Upper lobe of right lung (tissue), 1 donor: ENCODE measurements around the gene RBP7. TPM values are rescaled to one million over a fixed set of nuclear protein-coding genes. Genes with fewer than 3 reads are reported as not detected.
A peak's percentile ranks its signal among the peaks of the same experiment; 100 is the strongest.

Experiments
- ATAC-seq: fragments of 200-7000 bp; cut with Tn5 transposase; one replicate; pipeline ENCODE4 v1.9.1; 2020; ENCODE audit warnings: mild to moderate bottlenecking, moderate library complexity
- DNase-seq: peaks from one replicate; pipeline ENCODE4 v3.0.0-alpha.2; 2020
- H3K27ac ChIP-seq: fragments of 200-600 bp; one replicate; pipeline ENCODE4 v1.8.0; 2022
- H3K27me3 ChIP-seq: fragments of 200-600 bp; one replicate; pipeline ENCODE4 v1.8.0; 2022; ENCODE audit warnings: mild to moderate bottlenecking
- H3K36me3 ChIP-seq: fragments of 200-600 bp; one replicate; pipeline ENCODE4 v1.8.0; 2022
- H3K4me1 ChIP-seq: fragments of 200-600 bp; one replicate; pipeline ENCODE4 v1.8.0; 2022
- H3K4me3 ChIP-seq: fragments of 200-600 bp; one replicate; pipeline ENCODE4 v1.8.0; 2022; ENCODE audit warnings: mild to moderate bottlenecking
- H3K9me3 ChIP-seq: fragments of 200-600 bp; one replicate; pipeline ENCODE4 v1.8.0; 2022
- intact Hi-C: fragments of 100-400 bp; cut with DNase I; formaldehyde crosslinking; loops from one replicate; pipeline ENCODE4 v1.11.0; 2022
- long read RNA-seq: library from polyadenylated mRNA; unstranded; transcript quantifications from one replicate; pipeline ENCODE4 v2.0.0, GENCODE V29; 2021
- total RNA-seq: library from RNA; stranded (reverse); fragmentation: NEBNext Ultra II Directional; extraction: Animal tissue kit (Norgen Biotek cat#: 25700); gene quantifications from one replicate; pipeline ENCODE4 v1.2.1, GENCODE V29; 2021
- TF ChIP-seq, protein P1 (sequence below): fragments of 200-600 bp; IDR thresholded peaks from one replicate; pipeline ENCODE4 v1.8.0; 2022; ENCODE audit warnings: antibody characterized with exemption
- donor health status: DM: no; HTN: yes; CAD: no; lungs with severe emphysema.

RBP7 gene
- total RNA-seq = 8.7 TPM
- long read RNA-seq, partial matches to known transcripts = 0 of 5 reads
- long read RNA-seq, other reads (novel, unspliced or antisense) = 3 of 5 reads

DNA sequence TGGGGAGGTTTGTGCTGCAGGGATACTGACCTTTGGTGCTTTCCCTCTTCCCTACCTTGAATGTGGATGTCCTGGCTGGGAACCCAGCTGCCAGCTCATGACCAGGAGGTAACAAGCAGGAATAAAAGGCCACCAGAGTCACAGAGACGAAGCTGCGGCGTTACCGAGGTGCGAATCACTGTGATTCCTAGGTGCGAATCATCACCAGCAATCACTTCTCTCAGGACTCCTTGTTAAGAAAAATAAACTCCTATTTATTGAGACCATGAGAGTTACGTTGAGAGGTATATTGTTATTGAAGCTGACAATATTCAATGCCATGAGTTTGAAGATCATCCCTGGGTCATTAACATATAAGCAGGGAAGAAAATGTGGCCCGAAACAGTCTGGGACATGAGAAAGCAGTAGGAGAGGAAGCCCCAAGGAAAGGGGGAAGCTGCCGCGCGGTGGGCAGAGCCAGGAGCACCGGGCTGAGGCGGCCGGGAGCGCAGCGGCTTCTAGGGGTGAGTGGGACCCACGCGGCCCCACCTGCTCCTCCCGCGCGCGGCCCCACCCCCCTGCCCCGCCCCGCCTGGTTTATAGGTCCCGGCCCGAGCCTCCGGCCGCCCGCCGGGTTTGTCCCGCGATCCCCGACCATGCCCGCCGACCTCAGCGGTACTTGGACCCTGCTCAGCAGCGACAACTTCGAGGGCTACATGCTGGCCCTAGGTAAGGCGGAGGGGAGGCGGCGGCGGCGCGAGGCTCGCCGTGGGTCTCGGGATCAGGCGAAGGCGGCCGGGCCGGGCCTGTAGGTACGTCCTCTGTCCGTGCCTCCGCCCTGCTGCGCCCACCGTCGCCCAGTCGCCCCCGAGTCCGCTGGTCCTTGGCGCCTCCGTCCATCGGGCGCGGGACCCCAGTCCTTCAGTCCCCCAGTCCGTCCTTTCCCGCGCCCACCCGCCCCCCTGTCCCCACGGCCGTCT lies at the start of gene RBP7:
RBP7 (plus strand) TSS at position 605 of the 959 bp plus-strand sequence; CDS start at position 636, 31 bp downstream.
- ATAC-seq = peak; percentile 80
- peak; percentile 76 for DNase-seq
- Histone ChIP-seq H3K9me3 (no peaks in the 10 kb centered on the region), H3K27ac (no peak within 1 kb of the TSS), H3K27me3 (peaks cover 39% of the 10 kb centered on the region), H3K4me3 (peak within 1 kb of the TSS; percentile 51), H3K36me3 (no peaks in the 10 kb centered on the region), H3K4me1 (peaks cover 16% of the 10 kb centered on the region)
- TF ChIP-seq, protein P1, sequence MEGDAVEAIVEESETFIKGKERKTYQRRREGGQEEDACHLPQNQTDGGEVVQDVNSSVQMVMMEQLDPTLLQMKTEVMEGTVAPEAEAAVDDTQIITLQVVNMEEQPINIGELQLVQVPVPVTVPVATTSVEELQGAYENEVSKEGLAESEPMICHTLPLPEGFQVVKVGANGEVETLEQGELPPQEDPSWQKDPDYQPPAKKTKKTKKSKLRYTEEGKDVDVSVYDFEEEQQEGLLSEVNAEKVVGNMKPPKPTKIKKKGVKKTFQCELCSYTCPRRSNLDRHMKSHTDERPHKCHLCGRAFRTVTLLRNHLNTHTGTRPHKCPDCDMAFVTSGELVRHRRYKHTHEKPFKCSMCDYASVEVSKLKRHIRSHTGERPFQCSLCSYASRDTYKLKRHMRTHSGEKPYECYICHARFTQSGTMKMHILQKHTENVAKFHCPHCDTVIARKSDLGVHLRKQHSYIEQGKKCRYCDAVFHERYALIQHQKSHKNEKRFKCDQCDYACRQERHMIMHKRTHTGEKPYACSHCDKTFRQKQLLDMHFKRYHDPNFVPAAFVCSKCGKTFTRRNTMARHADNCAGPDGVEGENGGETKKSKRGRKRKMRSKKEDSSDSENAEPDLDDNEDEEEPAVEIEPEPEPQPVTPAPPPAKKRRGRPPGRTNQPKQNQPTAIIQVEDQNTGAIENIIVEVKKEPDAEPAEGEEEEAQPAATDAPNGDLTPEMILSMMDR = no peak
- intact Hi-C loops = no loop called here

DNA sequence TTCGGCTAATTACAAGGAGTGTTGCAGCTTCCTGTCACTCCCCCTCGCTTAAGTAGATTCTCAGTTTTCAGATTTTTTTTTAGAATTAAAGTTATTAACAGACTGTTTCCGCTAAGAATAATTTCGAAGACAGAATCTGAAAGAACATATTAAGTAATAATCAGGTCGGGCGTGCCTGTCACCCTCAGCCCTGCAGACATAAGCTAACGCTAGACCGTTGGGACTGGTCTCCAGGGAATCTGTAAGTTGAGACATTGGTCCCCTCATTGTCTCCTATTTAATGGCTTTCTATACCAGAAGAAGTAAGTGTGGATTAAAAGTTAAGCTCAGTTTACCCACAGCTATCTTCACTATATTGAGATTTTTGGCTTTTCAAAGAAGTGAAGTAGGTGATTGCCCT lies 39.3 kb upstream of the RBP7 start:
- Histone ChIP-seq H3K36me3 (no peaks in the 10 kb centered on the region), H3K9me3 (no peaks in the 10 kb centered on the region), H3K4me3 (no peak overlapping the region), H3K27me3 (no peaks in the 10 kb centered on the region), H3K4me1 (no peaks in the 10 kb centered on the region), H3K27ac (no peak overlapping the region)
- no peak for DNase-seq
- intact Hi-C loops = no loop called here
- no peak for ATAC-seq
- TF ChIP-seq, protein P1 = no peak

DNA sequence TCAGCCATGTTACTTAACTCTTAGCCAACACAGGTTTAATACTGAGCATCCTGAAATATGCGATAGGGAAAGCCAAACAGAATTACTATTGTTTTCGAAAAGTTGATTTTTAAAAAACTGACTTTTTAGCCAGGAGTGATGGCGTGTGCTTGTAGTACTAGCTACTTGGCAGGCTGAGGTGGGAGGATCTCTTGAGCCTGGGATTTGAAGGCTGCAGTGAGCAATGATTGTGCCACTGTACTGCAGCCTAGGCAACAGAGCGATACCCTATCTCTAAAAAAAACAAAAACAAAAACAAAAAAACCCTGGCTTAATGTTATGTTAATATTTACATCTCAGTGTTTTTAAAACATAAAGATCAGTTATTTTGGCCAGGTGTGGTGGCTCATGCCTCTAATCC lies 37.0 kb upstream of the RBP7 start:
- Histone ChIP-seq H3K9me3 (no peaks in the 10 kb centered on the region), H3K4me3 (no peak overlapping the region), H3K4me1 (no peaks in the 10 kb centered on the region), H3K27me3 (no peaks in the 10 kb centered on the region), H3K27ac (no peak overlapping the region), H3K36me3 (no peaks in the 10 kb centered on the region)
- ATAC-seq (no peak), DNase-seq (no peak)
- TF ChIP-seq, protein P1 = no peak
- intact Hi-C loops = no loop called here

DNA sequence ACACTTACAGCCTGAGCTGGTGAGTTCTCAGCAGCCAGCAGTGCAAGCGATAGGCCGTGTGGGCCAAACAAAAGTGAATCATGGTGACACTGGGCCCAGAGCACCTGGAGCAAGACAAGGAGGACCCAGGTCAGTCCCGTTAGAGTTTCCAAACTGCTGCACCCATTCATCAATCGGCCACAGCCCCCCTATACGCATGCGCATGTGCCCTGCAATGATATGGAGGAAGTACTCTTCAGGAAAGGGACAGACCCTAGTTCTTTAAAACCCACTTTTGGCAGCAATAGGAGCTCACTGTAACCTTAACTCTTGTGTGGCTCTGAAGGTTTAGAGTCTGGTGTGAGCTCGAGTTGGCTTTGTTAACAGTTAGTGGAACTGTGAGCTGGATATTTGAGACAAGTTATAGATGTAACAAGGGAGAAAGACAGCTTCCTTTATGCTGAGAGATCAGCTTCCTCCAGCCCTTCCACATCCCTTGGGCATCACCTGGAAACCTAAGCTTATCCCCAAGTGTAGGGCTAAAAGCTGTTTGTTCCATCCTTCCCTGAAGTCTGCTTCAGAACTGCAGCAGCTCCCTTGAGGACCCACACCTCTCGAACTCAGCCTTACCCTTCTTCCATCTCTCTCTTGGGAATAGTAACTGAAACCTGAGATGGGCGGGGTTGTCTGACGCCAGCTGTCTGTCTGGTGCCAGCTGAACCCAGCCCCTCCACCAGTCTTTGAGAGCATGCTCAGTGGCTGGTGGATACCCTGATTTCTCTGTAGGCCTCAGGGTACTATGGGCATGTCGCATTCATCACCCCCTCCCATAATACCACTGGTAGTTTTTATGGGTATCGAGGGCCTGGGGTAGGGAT lies 36.1 kb upstream of the RBP7 start:
- intact Hi-C loops = no loop called here
- Histone ChIP-seq H3K36me3 (no peaks in the 10 kb centered on the region), H3K27ac (no peak overlapping the region), H3K4me3 (no peak overlapping the region), H3K27me3 (no peaks in the 10 kb centered on the region), H3K4me1 (no peaks in the 10 kb centered on the region), H3K9me3 (no peaks in the 10 kb centered on the region)
- ATAC-seq (no peak), DNase-seq (no peak)
- TF ChIP-seq, protein P1 = no peak

DNA sequence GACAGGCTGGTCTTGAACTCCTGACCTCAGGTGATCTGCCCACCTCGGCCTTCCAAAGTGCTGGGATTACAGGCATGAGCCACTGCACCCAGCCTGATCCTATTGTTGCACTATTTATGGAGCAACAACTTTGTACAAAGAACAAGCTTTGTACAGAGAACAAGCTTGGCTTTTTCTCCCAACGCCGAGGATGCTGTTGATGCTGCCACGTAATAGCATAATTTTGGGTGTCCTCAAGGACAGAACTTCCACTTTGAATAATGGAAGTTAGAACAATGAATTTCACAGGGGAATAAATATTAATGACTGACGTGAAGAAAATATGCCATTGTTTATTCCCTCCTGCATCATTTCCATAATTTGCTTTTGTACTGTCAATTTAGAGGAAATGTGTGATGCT lies 12.8 kb upstream of the RBP7 start:
- H3K27ac ChIP-seq = no peak overlapping the region
- ATAC-seq (no peak), DNase-seq (no peak)
- H3K36me3 ChIP-seq = peaks cover 22% of the 10 kb centered on the region
- intact Hi-C loops = no loop called here
- no peaks in the 10 kb centered on the region for H3K4me1 ChIP-seq
- H3K27me3 ChIP-seq = no peaks in the 10 kb centered on the region
- no peaks in the 10 kb centered on the region for H3K9me3 ChIP-seq
- TF ChIP-seq, protein P1 = no peak
- H3K4me3 ChIP-seq = no peak overlapping the region
